ENCODE measurements around the gene NEK3. TPM values are rescaled to one million over a fixed set of nuclear protein-coding genes. Genes with fewer than 3 reads are reported as not detected.

The NEK3 gene
- total RNA-seq, 1 experiment from 2014 or later: 13.3 TPM

- H3K14ac ChIP-seq (ENCODE audit: insufficient read depth, low read length): no peak overlapping the region
- H3K4me2 ChIP-seq (ENCODE audit: insufficient read depth, insufficient read length, low read length): no peak overlapping the region
- H3K9me3 Mint-ChIP-seq: peaks cover 15 to 16% of the 10 kb centered on the region in 2 experiments
- no peak overlapping the region for H3K23ac ChIP-seq (ENCODE audit: insufficient read length, low read depth, low read length)
- H2AK5ac ChIP-seq (ENCODE audit: insufficient read length, low read length): no peak overlapping the region
- H3K56ac ChIP-seq (ENCODE audit: insufficient read length, low read depth, low read length): no peak overlapping the region
- no peak overlapping the region for H4K91ac ChIP-seq (ENCODE audit: insufficient read length, low read depth, low read length)
- no peak overlapping the region for H3K9ac ChIP-seq (ENCODE audit: extremely low read depth, insufficient read length, low read length)
- peaks cover 3 to 22% (median 6%) of the 10 kb centered on the region in 3 experiments; a peak in 6 of 7 replicates for H3K36me3 Mint-ChIP-seq (ENCODE audit: insufficient read depth in 1 of 3, low read depth in 3 of 3)
- no peaks in the 10 kb centered on the region for H3K27me3 ChIP-seq (ENCODE audit: insufficient read depth, low read length)
- no peak overlapping the region for H3K4me3 Mint-ChIP-seq
- H3K23me2 ChIP-seq (ENCODE audit: insufficient read length, low read depth, low read length, poor library complexity, severe bottlenecking): no peaks in the 10 kb centered on the region
- no peak overlapping the region for H3K27ac ChIP-seq (ENCODE audit: insufficient read length, low read depth, low read length)
- no peaks in the 10 kb centered on the region for H3K27me3 Mint-ChIP-seq (ENCODE audit: low read depth)
- H3K4ac ChIP-seq (ENCODE audit: low read depth, low read length): no peak overlapping the region
- no peaks in the 10 kb centered on the region for H3K9me3 ChIP-seq (ENCODE audit: control insufficient read depth, low read depth, low read length)
- H2BK120ac ChIP-seq (ENCODE audit: low read depth, low read length, poor library complexity, severe bottlenecking): no peak overlapping the region
- H3K4me1 ChIP-seq (ENCODE audit: insufficient read depth, low read length): no peaks in the 10 kb centered on the region
- no peaks in the 10 kb centered on the region for H3K79me1 ChIP-seq (ENCODE audit: insufficient read depth, low read depth, low read length, poor library complexity, severe bottlenecking)
- H2BK15ac ChIP-seq (ENCODE audit: low read depth, low read length): no peak overlapping the region
- H3K27ac Mint-ChIP-seq: no peak overlapping the region
- H4K5ac ChIP-seq (ENCODE audit: insufficient read length, low read depth, low read length): no peak overlapping the region
- H2BK5ac ChIP-seq (ENCODE audit: insufficient read length, low read length): no peak overlapping the region
- no peak for TF ChIP-seq CTCF (conservative IDR thresholded peaks at IDR 0.05)
- H2BK20ac ChIP-seq (ENCODE audit: low read depth, low read length, poor library complexity, severe bottlenecking): no peak overlapping the region
- H3K4me1 Mint-ChIP-seq: peaks cover 4 to 10% of the 10 kb centered on the region in 2 experiments; a peak in 3 of 4 replicates
- DNase-seq: no peak
- no peak overlapping the region for H4K8ac ChIP-seq (replicated peaks; ENCODE audit: insufficient read length, low read depth, low read length)
- no peak overlapping the region for H3T11ph ChIP-seq (ENCODE audit: low read length)
- no peak overlapping the region for H2AFZ ChIP-seq (ENCODE audit: low read length)
- H3K79me2 ChIP-seq (ENCODE audit: insufficient read depth, low read length): no peaks in the 10 kb centered on the region
- no peak overlapping the region for H2BK12ac ChIP-seq (ENCODE audit: insufficient read length, low read depth, low read length)
- no CpG with 5 or more reads among the region's 1 CpG for WGBS (ENCODE audit: extremely low coverage, insufficient read length, low lambda C conversion rate)
- no peaks in the 10 kb centered on the region for H4K20me1 ChIP-seq (ENCODE audit: control insufficient read depth, insufficient read depth, insufficient read length)
- no peak overlapping the region for H3K18ac ChIP-seq (ENCODE audit: insufficient read length, low read depth, low read length)
Measured at GRCh38 chr13:52112591-52112990, 46.8 kb downstream of the NEK3 start.
